ENCODE data around the gene AP2B1.

DNA sequence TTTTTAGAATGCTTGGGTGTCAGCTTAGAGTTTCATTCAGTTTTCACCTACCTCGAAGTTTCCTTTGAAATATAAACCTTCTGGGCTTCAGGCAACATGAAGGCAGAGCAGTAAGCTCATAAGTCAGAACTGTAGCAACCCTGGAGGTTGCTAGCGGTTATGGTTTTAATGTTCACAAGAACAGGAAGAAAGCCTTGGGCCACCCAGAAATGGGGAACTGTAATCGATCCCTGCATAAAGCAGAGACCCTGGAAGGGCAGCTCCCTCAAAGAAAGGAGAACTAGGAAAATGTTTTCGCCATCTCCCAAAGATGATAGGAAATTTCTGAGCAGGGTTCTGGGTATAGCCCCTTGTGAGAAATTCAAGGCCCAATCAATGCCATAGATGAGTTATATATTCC lies 96.5 kb downstream of the AP2B1 start:
- TF ChIP-seq, protein P1, sequence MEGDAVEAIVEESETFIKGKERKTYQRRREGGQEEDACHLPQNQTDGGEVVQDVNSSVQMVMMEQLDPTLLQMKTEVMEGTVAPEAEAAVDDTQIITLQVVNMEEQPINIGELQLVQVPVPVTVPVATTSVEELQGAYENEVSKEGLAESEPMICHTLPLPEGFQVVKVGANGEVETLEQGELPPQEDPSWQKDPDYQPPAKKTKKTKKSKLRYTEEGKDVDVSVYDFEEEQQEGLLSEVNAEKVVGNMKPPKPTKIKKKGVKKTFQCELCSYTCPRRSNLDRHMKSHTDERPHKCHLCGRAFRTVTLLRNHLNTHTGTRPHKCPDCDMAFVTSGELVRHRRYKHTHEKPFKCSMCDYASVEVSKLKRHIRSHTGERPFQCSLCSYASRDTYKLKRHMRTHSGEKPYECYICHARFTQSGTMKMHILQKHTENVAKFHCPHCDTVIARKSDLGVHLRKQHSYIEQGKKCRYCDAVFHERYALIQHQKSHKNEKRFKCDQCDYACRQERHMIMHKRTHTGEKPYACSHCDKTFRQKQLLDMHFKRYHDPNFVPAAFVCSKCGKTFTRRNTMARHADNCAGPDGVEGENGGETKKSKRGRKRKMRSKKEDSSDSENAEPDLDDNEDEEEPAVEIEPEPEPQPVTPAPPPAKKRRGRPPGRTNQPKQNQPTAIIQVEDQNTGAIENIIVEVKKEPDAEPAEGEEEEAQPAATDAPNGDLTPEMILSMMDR (IDR thresholded peaks at IDR 0.05) = no peak
- TF ChIP-seq POLR2A (IDR thresholded peaks at IDR 0.05) = no peak

Measured in adrenal gland (tissue), 5 donors.